T-helper 1 cell treated with Interleukin-12 subunit alpha and Interleukin-12 subunit beta and Interleukin-4 antibody, amounts not matched to agents 30 μg/mL and 1 μg/mL, for 36 hours (primary cell): ENCODE data around the gene KRTAP19-3.
"Not testable (repeated sequence)": the region's sequence is repeated elsewhere in the genome, so short reads cannot be mapped to it uniquely, and the experiment has no call there.

Experiments used
- H3K27ac Mint-ChIP-seq: one replicate; pipeline ENCODE4 v1.8.0; 2021; ENCODE audit warnings: mild to moderate bottlenecking, mixed read lengths
- H3K27me3 Mint-ChIP-seq: one replicate; pipeline ENCODE4 v1.8.0; 2021; ENCODE audit warnings: low read depth, mixed read lengths
- H3K36me3 Mint-ChIP-seq: one replicate; pipeline ENCODE4 v1.8.0; 2021; ENCODE audit warnings: low read depth, mixed read lengths
- H3K4me1 Mint-ChIP-seq: one replicate; pipeline ENCODE4 v1.8.0; 2021; ENCODE audit warnings: low read depth, mixed read lengths
- H3K4me3 Mint-ChIP-seq: one replicate; pipeline ENCODE4 v1.8.0; 2021; ENCODE audit warnings: mild to moderate bottlenecking, moderate library complexity, mixed read lengths
- H3K9me3 Mint-ChIP-seq: one replicate; pipeline ENCODE4 v1.8.0; 2021; ENCODE audit warnings: mixed read lengths

The KRTAP19-3 gene

GRCh38 chr21:30491963-30492428 is at the start of gene KRTAP19-3:
Gene KRTAP19-3, minus strand, starts transcription at chr21:30492013. Its CDS starts 56 bp downstream, at chr21:30491957.
- no peak within 1 kb of the TSS for H3K27ac Mint-ChIP-seq
- H3K9me3 Mint-ChIP-seq = peaks cover 4% of the 10 kb centered on the region
- H3K27me3 Mint-ChIP-seq = no peaks in the 10 kb centered on the region
- no peaks in the 10 kb centered on the region for H3K4me1 Mint-ChIP-seq
- H3K36me3 Mint-ChIP-seq = no peaks in the 10 kb centered on the region
- H3K4me3 Mint-ChIP-seq = no peak within 1 kb of the TSS

- Mint-ChIP-seq H3K9me3 (no peaks in the 10 kb centered on the region), H3K27me3 (no peaks in the 10 kb centered on the region), H3K27ac (no peak overlapping the region), H3K4me3 (no peak overlapping the region), H3K36me3 (no peaks in the 10 kb centered on the region), H3K4me1 (no peaks in the 10 kb centered on the region)
Measured at GRCh38 chr21:30518876-30519275, 27.1 kb upstream of the KRTAP19-3 start.

- no peaks in the 10 kb centered on the region for H3K36me3 Mint-ChIP-seq
- no peak overlapping the region for H3K27ac Mint-ChIP-seq
- H3K9me3 Mint-ChIP-seq = no peaks in the 10 kb centered on the region
- no peaks in the 10 kb centered on the region for H3K4me1 Mint-ChIP-seq
- H3K4me3 Mint-ChIP-seq = no peak overlapping the region
- no peaks in the 10 kb centered on the region for H3K27me3 Mint-ChIP-seq
Measured at GRCh38 chr21:30515681-30516080, 23.9 kb upstream of the KRTAP19-3 start.

- not testable (repeated sequence) for H3K4me3 Mint-ChIP-seq, H3K9me3 Mint-ChIP-seq, H3K27me3 Mint-ChIP-seq, H3K27ac Mint-ChIP-seq, H3K4me1 Mint-ChIP-seq, H3K36me3 Mint-ChIP-seq
Measured at GRCh38 chr21:30505621-30506205, 13.9 kb upstream of the KRTAP19-3 start.

GRCh38 chr21:30502041-30502440 is 10.2 kb upstream of the KRTAP19-3 start, which contains the start of gene KRTAP19-5:
Gene KRTAP19-5, minus strand, starts transcription at chr21:30502141. Its CDS starts 51 bp downstream, at chr21:30502090.
- H3K27ac Mint-ChIP-seq = no peak within 1 kb of the TSS
- no peaks in the 10 kb centered on the region for H3K36me3 Mint-ChIP-seq
- no peak within 1 kb of the TSS for H3K4me3 Mint-ChIP-seq
- no peaks in the 10 kb centered on the region for H3K27me3 Mint-ChIP-seq
- H3K9me3 Mint-ChIP-seq = no peaks in the 10 kb centered on the region
- H3K4me1 Mint-ChIP-seq = no peaks in the 10 kb centered on the region

GRCh38 chr21:30497065-30497464 is 5.3 kb upstream of the KRTAP19-3 start, which contains the start of gene KRTAP19-4:
Gene KRTAP19-4, minus strand, starts transcription at chr21:30497165. Its CDS starts 55 bp downstream, at chr21:30497110.
- no peaks in the 10 kb centered on the region for H3K9me3 Mint-ChIP-seq
- no peaks in the 10 kb centered on the region for H3K36me3 Mint-ChIP-seq
- H3K27ac Mint-ChIP-seq = no peak within 1 kb of the TSS
- no peaks in the 10 kb centered on the region for H3K27me3 Mint-ChIP-seq
- H3K4me3 Mint-ChIP-seq = no peak within 1 kb of the TSS
- H3K4me1 Mint-ChIP-seq = no peaks in the 10 kb centered on the region

- Mint-ChIP-seq H3K27ac (no peak within 1 kb of the TSS), H3K27me3 (no peaks in the 10 kb centered on the region), H3K4me3 (no peak within 1 kb of the TSS), H3K4me1 (no peaks in the 10 kb centered on the region), H3K36me3 (no peaks in the 10 kb centered on the region), H3K9me3 (peaks cover 24% of the 10 kb centered on the region)
Measured at GRCh38 chr21:30487336-30487735, 4.5 kb downstream of the KRTAP19-3 start, which contains the start of gene KRTAP19-2. Gene KRTAP19-2, minus strand, starts transcription at chr21:30487436. Its CDS starts 88 bp downstream, at chr21:30487348.

GRCh38 chr21:30486180-30486579 is 5.6 kb downstream of the KRTAP19-3 start:
- H3K27me3 Mint-ChIP-seq = no peaks in the 10 kb centered on the region
- H3K4me1 Mint-ChIP-seq = no peaks in the 10 kb centered on the region
- no peak overlapping the region for H3K4me3 Mint-ChIP-seq

GRCh38 chr21:30482130-30482529 is 9.7 kb downstream of the KRTAP19-3 start:
- no peaks in the 10 kb centered on the region for H3K27me3 Mint-ChIP-seq
- no peaks in the 10 kb centered on the region for H3K4me1 Mint-ChIP-seq
- H3K4me3 Mint-ChIP-seq = no peak overlapping the region

More at GRCh38 chr21:30486180-30486579, 5.6 kb downstream of the KRTAP19-3 start:
- Mint-ChIP-seq H3K9me3 (peaks cover 24% of the 10 kb centered on the region), H3K36me3 (no peaks in the 10 kb centered on the region), H3K27ac (no peak overlapping the region)

GRCh38 chr21:30480145-30480544 is 11.7 kb downstream of the KRTAP19-3 start, which contains the start of gene KRTAP19-1:
Gene KRTAP19-1, minus strand, starts transcription at chr21:30480367. Its CDS starts 50 bp downstream, at chr21:30480317.
- Mint-ChIP-seq H3K4me3 (no peak within 1 kb of the TSS), H3K36me3 (no peaks in the 10 kb centered on the region), H3K27me3 (no peaks in the 10 kb centered on the region), H3K27ac (no peak within 1 kb of the TSS), H3K4me1 (no peaks in the 10 kb centered on the region), H3K9me3 (peaks cover 4% of the 10 kb centered on the region)

More at GRCh38 chr21:30482130-30482529, 9.7 kb downstream of the KRTAP19-3 start:
- Mint-ChIP-seq H3K27ac (no peak overlapping the region), H3K36me3 (no peaks in the 10 kb centered on the region), H3K9me3 (peaks cover 22% of the 10 kb centered on the region)

- Mint-ChIP-seq H3K27me3 (no peaks in the 10 kb centered on the region), H3K9me3 (no peaks in the 10 kb centered on the region), H3K4me1 (no peaks in the 10 kb centered on the region), H3K4me3 (no peak overlapping the region), H3K27ac (no peak overlapping the region), H3K36me3 (no peaks in the 10 kb centered on the region)
Measured at GRCh38 chr21:30479259-30479658, 12.6 kb downstream of the KRTAP19-3 start.

GRCh38 chr21:30478004-30478403 is 13.8 kb downstream of the KRTAP19-3 start:
- Mint-ChIP-seq H3K27ac (no peak overlapping the region), H3K36me3 (no peaks in the 10 kb centered on the region), H3K4me3 (no peak overlapping the region), H3K27me3 (no peaks in the 10 kb centered on the region), H3K9me3 (no peaks in the 10 kb centered on the region), H3K4me1 (no peaks in the 10 kb centered on the region)

GRCh38 chr21:30468900-30469714 is 22.7 kb downstream of the KRTAP19-3 start:
- Mint-ChIP-seq H3K4me3 (no peak overlapping the region), H3K27ac (no peak overlapping the region), H3K36me3 (no peaks in the 10 kb centered on the region), H3K9me3 (no peaks in the 10 kb centered on the region), H3K27me3 (no peaks in the 10 kb centered on the region), H3K4me1 (no peaks in the 10 kb centered on the region)

- H3K4me1 Mint-ChIP-seq = no peaks in the 10 kb centered on the region
- H3K27me3 Mint-ChIP-seq = no peaks in the 10 kb centered on the region
- no peak overlapping the region for H3K27ac Mint-ChIP-seq
- no peaks in the 10 kb centered on the region for H3K9me3 Mint-ChIP-seq
- no peak overlapping the region for H3K4me3 Mint-ChIP-seq
- no peaks in the 10 kb centered on the region for H3K36me3 Mint-ChIP-seq
Measured at GRCh38 chr21:30463713-30464112, 28.1 kb downstream of the KRTAP19-3 start.

- H3K27ac Mint-ChIP-seq = no peak overlapping the region
- H3K36me3 Mint-ChIP-seq = no peaks in the 10 kb centered on the region
- H3K4me3 Mint-ChIP-seq = no peak overlapping the region
- no peaks in the 10 kb centered on the region for H3K27me3 Mint-ChIP-seq
- no peaks in the 10 kb centered on the region for H3K4me1 Mint-ChIP-seq
- H3K9me3 Mint-ChIP-seq = no peaks in the 10 kb centered on the region
Measured at GRCh38 chr21:30448514-30448913, 43.3 kb downstream of the KRTAP19-3 start.
